ENCODE measurements around the gene RXRA. TPM values are rescaled to one million over a fixed set of nuclear protein-coding genes. Genes with fewer than 3 reads are reported as not detected.
A peak's percentile ranks its signal among the peaks of the same experiment; 100 is the strongest.

Gene RXRA
- total and polyA plus RNA-seq, 2 of the 4 experiments (the other 2 are of a cell fraction): 7.5 to 17.9 TPM

DNA sequence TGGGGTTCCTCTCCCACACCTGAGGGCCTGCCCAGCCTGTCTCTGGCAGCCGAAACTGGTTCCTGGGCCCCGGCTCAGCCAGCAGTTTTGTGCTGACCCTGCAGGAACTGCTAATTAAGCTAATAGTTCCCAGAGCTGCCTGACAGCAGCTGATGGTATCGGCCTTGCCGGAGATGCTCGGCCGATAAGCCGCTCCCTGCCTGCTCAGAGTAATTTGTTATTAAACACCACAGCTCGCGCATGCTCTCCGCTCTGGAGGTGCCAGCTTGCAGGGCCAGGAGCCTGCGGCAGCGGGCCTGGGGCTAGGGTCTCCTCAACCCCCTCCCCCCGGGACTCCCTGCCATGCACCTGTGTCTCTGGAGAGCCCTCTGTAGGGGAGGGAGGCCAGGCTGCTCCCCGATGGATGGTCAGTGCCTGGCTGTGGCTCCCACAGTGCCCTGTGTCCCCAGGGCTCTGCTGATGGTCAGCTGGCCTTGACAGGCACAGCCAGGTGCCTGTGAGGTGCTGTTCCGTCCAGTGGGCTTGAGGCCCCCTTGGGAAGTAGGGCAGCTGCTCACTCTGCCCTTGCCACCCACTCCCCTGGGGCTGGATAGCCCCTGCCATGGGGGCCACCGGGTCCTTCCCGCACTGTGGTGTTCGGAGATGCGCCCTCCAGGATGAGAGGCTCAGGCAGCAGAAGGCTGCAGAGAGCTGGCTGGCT, 41.7 kb downstream of the RXRA start:
- H3K23ac ChIP-seq (ENCODE audit: low read depth, low read length): no peak overlapping the region
- H3K4me2 ChIP-seq (ENCODE audit: low read depth, low read length): no peak overlapping the region
- peaks cover 100% of the 10 kb centered on the region for H4K20me1 ChIP-seq (ENCODE audit: insufficient read depth, low read length)
- dilution Hi-C loops (cut with HindIII; ENCODE audit: low sequenced_read_pairs, unreplicated experiment) (no loop called here), intact Hi-C loops (cut with micrococcal nuclease) (no loop called here), in situ Hi-C loops (cut with MboI; ENCODE audit: low sequenced_read_pairs) (no loop called here)
- no peak overlapping the region for H3K18ac ChIP-seq (ENCODE audit: low read depth, low read length)
- H2AFZ ChIP-seq (replicated peaks; ENCODE audit: low read length, poor library complexity): no peak overlapping the region
- DNase-seq (no peak), ATAC-seq (ENCODE audit: low read depth) (no peak)
- H3K9ac ChIP-seq (ENCODE audit: low read depth, low read length): no peak overlapping the region
- H4K5ac ChIP-seq (ENCODE audit: low read depth, low read length): no peak overlapping the region
- WGBS, 2 experiments (ENCODE audit: extremely low coverage in 2 of 2, insufficient read length in 1 of 2): 90% methylated on average over 11 of the region's 19 CpGs; no CpG with 5 or more reads in 1 of the 2 experiments
- H3K14ac ChIP-seq (replicated peaks; ENCODE audit: low read depth, low read length): no peak overlapping the region
- H3K4ac ChIP-seq (ENCODE audit: low read depth, low read length): no peak overlapping the region
- peaks cover 19% of the 10 kb centered on the region for H3K9me1 ChIP-seq (ENCODE audit: insufficient read depth, low read length)
- no peak overlapping the region for H3K27ac ChIP-seq (ENCODE audit: insufficient read depth, low read length)
- H3K36me3 ChIP-seq (ENCODE audit: control insufficient read depth, insufficient read depth, low read length): no peaks in the 10 kb centered on the region
- H3K4me1 ChIP-seq (ENCODE audit: control insufficient read depth, insufficient read depth, low read length): peaks cover 19% of the 10 kb centered on the region
- H2BK20ac ChIP-seq (ENCODE audit: low read depth, low read length): no peak overlapping the region
- CTCF ChIA-PET: no interaction called here
- no peak overlapping the region for H3K56ac ChIP-seq (ENCODE audit: extremely low read depth, insufficient read depth, low read length)
- no peak overlapping the region for H2BK15ac ChIP-seq (ENCODE audit: low read depth, low read length)
- no peak overlapping the region for H3K4me3 ChIP-seq (ENCODE audit: insufficient read depth, low read depth, low read length)
- POLR2A ChIA-PET (ENCODE audit: unreplicated experiment): no interaction called here
- no peak overlapping the region for H2BK5ac ChIP-seq (ENCODE audit: low read depth, low read length, poor library complexity, severe bottlenecking)
- TF ChIP-seq RAD21 (IDR thresholded peaks at IDR 0.05; ENCODE audit: low read length): no peak
- no peak overlapping the region for H4K8ac ChIP-seq (ENCODE audit: low read depth in 2 of 2, low read length in 2 of 2)
- no TSS peak for BruUV-seq (replicated peaks)
- H3K9me3 ChIP-seq (ENCODE audit: control insufficient read depth, insufficient read depth, low read length): no peaks in the 10 kb centered on the region
- no peak overlapping the region for H2AK9ac ChIP-seq (replicated peaks; ENCODE audit: low read depth, low read length, poor library complexity)
- no peak overlapping the region for H2BK120ac ChIP-seq (ENCODE audit: low read depth, low read length)
- H3K27me3 ChIP-seq (ENCODE audit: control insufficient read depth, insufficient read depth, low read length): no peaks in the 10 kb centered on the region
- H3K79me1 ChIP-seq (ENCODE audit: low read depth in 1 of 2, low read length in 2 of 2): peaks cover 18 to 96% of the 10 kb centered on the region in 2 experiments
- H4K91ac ChIP-seq (ENCODE audit: insufficient read depth, low read depth, low read length): no peak overlapping the region
- peak overlapping the region; percentile 90; the same call in 1 of the 2 replicates for H2AK5ac ChIP-seq (ENCODE audit: low read depth, low read length)
